K562 (cell line): ENCODE measurements around the gene AOC3. TPM values are rescaled to one million over a fixed set of nuclear protein-coding genes. Genes with fewer than 3 reads are reported as not detected.

Experiments
- ATAC-seq: fragments of 200-7000 bp; cut with Tn5 transposase; 3 replicates; pipeline ENCODE4 v1.9.1; 2020; ENCODE audit warnings: moderate library complexity
- BruUV-seq: library from RNA; stranded (reverse); fragments of 400-500 nt; replicated peaks from 2 replicates; lab custom pipeline; 2021; lab: Mats Ljungman, UMichigan
- CTCF ChIA-PET: fragments of 300-600 bp; formaldehyde crosslinking; extraction: SDS; loops from one replicate; lab custom pipeline; 2021; ENCODE audit warnings: low intra/inter-chr PET ratio; lab: Yijun Ruan, JAX
- POLR2A ChIA-PET: fragments of 300-600, 350-650 bp; sonication (Branson Sonifier 250); formaldehyde crosslinking; extraction: SDS; loops from one replicate; lab custom pipeline; 2021; ENCODE audit warnings: antibody characterized with exemption, inconsistent platforms; lab: Yijun Ruan, JAX
- DNase-seq, 4 experiments: peaks; one replicate each; pipeline versions ENCODE4 v3.0.0 to v3.0.0-alpha.2; 2011 to 2018; ENCODE audit warnings: low spot score in 3 of 4, mixed read lengths in 3 of 4; ENCODE audit errors: extremely low read depth in 1 of 4
- FAIRE-seq: peaks from 2 replicates; lab custom pipeline; 2011; peaks lifted over from hg19 to GRCh38; lab: Jason Lieb, UNC
- H2AFZ ChIP-seq: 2 replicates; pipeline ENCODE4 v1.6.0; 2011; ENCODE audit warnings: low read depth, low read length, control low read depth, inconsistent platforms
- H3K27ac ChIP-seq: fragments of 200-600 bp; 3 replicates; pipeline ENCODE4 v1.8.0; 2011; ENCODE audit warnings: low read depth, mild to moderate bottlenecking, control low read depth, inconsistent platforms, low read length, moderate library complexity, mixed read lengths; ENCODE audit errors: extremely low read depth
- H3K27me3 ChIP-seq, 2 experiments: fragments of 300-600 bp in 1 of 2; 2 replicates in 1 of 2; 3 replicates in 1 of 2; pipeline versions ENCODE4 v1.6.0 to v1.8.0; 2011; ENCODE audit warnings: inconsistent platforms in 2 of 2, low read length in 2 of 2, mild to moderate bottlenecking in 1 of 2, mixed read lengths in 1 of 2, moderate library complexity in 1 of 2; ENCODE audit not compliant: control insufficient read depth in 2 of 2, insufficient read depth in 2 of 2
- H3K36me3 ChIP-seq: fragments of 300-600 bp; 3 replicates; pipeline ENCODE4 v1.8.0; 2011; ENCODE audit warnings: mild to moderate bottlenecking, low read length, inconsistent platforms; ENCODE audit not compliant: control insufficient read depth, insufficient read depth
- H3K4me1 ChIP-seq, 2 experiments: fragments of 200-600 bp in 1 of 2; replicated peaks in 1 of 2; 2 replicates in 1 of 2; 3 replicates in 1 of 2; pipeline versions ENCODE4 v1.5.1 to v1.8.0; 2011; ENCODE audit warnings: inconsistent platforms in 2 of 2, low read length in 2 of 2, mild to moderate bottlenecking in 1 of 2, mixed read lengths in 1 of 2, moderate library complexity in 1 of 2; ENCODE audit not compliant: control insufficient read depth in 2 of 2, insufficient read depth in 2 of 2
- H3K4me2 ChIP-seq: 2 replicates; pipeline ENCODE4 v1.6.1; 2011; ENCODE audit warnings: low read length, control low read depth, inconsistent platforms, mixed read lengths; ENCODE audit not compliant: insufficient read depth
- H3K4me3 ChIP-seq: fragments of 200-600 bp; sonication (generic), shearing (Covaris generic); 2 replicates; pipeline ENCODE4 v1.5.1; 2016; ENCODE audit warnings: control low read depth, inconsistent platforms
- H3K79me2 ChIP-seq: fragments of 200-600 bp; 3 replicates; pipeline ENCODE4 v1.8.0; 2011; ENCODE audit warnings: low read length, inconsistent platforms; ENCODE audit not compliant: control insufficient read depth, insufficient read depth
- H3K9ac ChIP-seq, 2 experiments: 2 replicates each; pipeline versions ENCODE4 v1.6.0 to v1.6.1; 2011; ENCODE audit warnings: low read depth in 2 of 2, low read length in 2 of 2, control low read depth in 1 of 2, inconsistent platforms in 1 of 2, mild to moderate bottlenecking in 1 of 2, mixed read lengths in 1 of 2; ENCODE audit not compliant: insufficient read depth in 1 of 2
- H3K9me1 ChIP-seq: one replicate; pipeline ENCODE4 v1.6.0; 2011; ENCODE audit warnings: inconsistent platforms, mild to moderate bottlenecking, low read length, moderate library complexity; ENCODE audit not compliant: control insufficient read depth, insufficient read depth
- H3K9me3 ChIP-seq: replicated peaks from 2 replicates; pipeline ENCODE4 v1.5.1; 2011; ENCODE audit warnings: low read depth, low read length, inconsistent platforms; ENCODE audit not compliant: control insufficient read depth, insufficient read depth
- H4K20me1 ChIP-seq: replicated peaks from 2 replicates; pipeline ENCODE4 v1.6.1; 2011; ENCODE audit warnings: low read length, inconsistent platforms, mixed read lengths; ENCODE audit not compliant: control insufficient read depth, insufficient read depth
- WGBS: fragments of 100-300 bp; shearing (Covaris generic); methylation state at CpG from one replicate; pipeline ENCODE4 v1.1.6; 2016; ENCODE audit warnings: low coverage, mixed read lengths; ENCODE audit not compliant: insufficient coverage; ENCODE audit errors: missing lambda C conversion rate; 5-methylcytosine and 5-hydroxymethylcytosine counted together
- in situ Hi-C: fragments of 300-500 bp; cut with MboI; formaldehyde crosslinking; loops from 4 replicates; pipeline ENCODE4 v1.15.0; 2018; ENCODE audit warnings: inconsistent platforms, mixed read lengths
- intact Hi-C: fragments of 100-400 bp; cut with micrococcal nuclease; formaldehyde crosslinking; loops from 2 replicates; pipeline ENCODE4 v1.14.2; 2022
- polyA plus RNA-seq, 8 experiments: library from polyadenylated mRNA; depleted of rRNA in 4 of 8; stranded (reverse) in 5 of 8; unstranded in 3 of 8; fragments of >200 nt; fragmentation: Nextera tagmentation in 2 of 8; fragmentation: Illumina TruSeq in 1 of 8; extraction: Ambion mirVana in 2 of 8; extraction: Trizol in 1 of 8; gene quantifications; 2 replicates each; pipeline versions ENCODE4 v1.2.1 to v1.2.3, GENCODE V29; 2011 to 2014; ENCODE audit warnings: inconsistent platforms in 1 of 8, missing spikeins in 1 of 8
- total RNA-seq, 7 experiments: library from RNA; depleted of rRNA in 6 of 7; stranded (reverse); fragments of >200 nt in 6 of 7; fragmentation: Illumina TruSeq in 2 of 7; extraction: Trizol in 2 of 7; gene quantifications; 2 replicates each; pipeline versions ENCODE4 v1.2.1 to v1.2.3, GENCODE V29; 2011 to 2021; ENCODE audit warnings: low replicate concordance in 1 of 7
- TF ChIP-seq, protein P1 (sequence below): sonication (generic); formaldehyde crosslinking; IDR thresholded peaks from 2 replicates; pipeline ENCODE4 v1.8.1; 2023; ENCODE audit warnings: mild to moderate bottlenecking, missing genetic modification reagents

Gene AOC3
- total and polyA plus RNA-seq, 9 of the 15 experiments (the other 6 are each of a cell fraction or from before 2014, with no cell fraction given): 0.09 to 0.42 (median 0.22) TPM; not detected in 3

DNA sequence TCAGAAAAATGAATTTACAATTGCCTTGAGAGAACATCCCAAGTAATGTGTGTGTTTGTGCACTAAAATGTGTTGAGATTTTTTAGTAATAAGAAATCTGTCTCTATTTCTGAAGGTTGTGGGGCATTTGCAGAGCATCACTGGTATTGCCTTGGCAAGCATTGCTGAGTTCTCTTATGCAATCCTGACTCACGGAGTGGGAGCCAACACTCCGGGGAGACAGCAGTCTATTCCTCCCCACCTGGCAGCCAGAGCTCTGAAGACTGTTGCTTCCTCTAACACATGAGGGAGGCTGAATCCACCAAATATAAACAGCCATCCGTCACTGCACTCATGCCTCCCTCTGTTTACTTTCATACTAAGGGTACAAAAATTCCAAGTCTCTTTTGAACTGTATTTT, 41.7 kb upstream of the AOC3 start:
- H3K9ac ChIP-seq: no peak overlapping the region
- no TSS peak for BruUV-seq

More for the DNA sequence above, 41.7 kb upstream of the AOC3 start:
- FAIRE-seq (no peak), DNase-seq (no peak)
- no peaks in the 10 kb centered on the region for H3K4me1 ChIP-seq
- CTCF ChIA-PET: interaction anchor here (0.6 kb wide), 1 partner anchor 496 kb away, joined by 3 read pairs; no protein-coding TSS in a partner anchor
- H2AFZ ChIP-seq: no peak overlapping the region
- no peaks in the 10 kb centered on the region for H3K27me3 ChIP-seq
- intact Hi-C loops (no loop called here), in situ Hi-C loops (no loop called here)
- H3K9me3 ChIP-seq: no peaks in the 10 kb centered on the region
- POLR2A ChIA-PET: interaction anchor here (0.9 kb wide), 1 partner anchor 136 kb away, joined by 3 read pairs; no protein-coding TSS in a partner anchor
- WGBS: 71% methylated on average over 3 of the region's 3 CpGs
- no peak overlapping the region for H3K4me2 ChIP-seq
- H3K36me3 ChIP-seq: peaks cover 37% of the 10 kb centered on the region
- H3K4me3 ChIP-seq: no peak overlapping the region
- H3K27ac ChIP-seq: no peak overlapping the region
- TF ChIP-seq, protein P1, sequence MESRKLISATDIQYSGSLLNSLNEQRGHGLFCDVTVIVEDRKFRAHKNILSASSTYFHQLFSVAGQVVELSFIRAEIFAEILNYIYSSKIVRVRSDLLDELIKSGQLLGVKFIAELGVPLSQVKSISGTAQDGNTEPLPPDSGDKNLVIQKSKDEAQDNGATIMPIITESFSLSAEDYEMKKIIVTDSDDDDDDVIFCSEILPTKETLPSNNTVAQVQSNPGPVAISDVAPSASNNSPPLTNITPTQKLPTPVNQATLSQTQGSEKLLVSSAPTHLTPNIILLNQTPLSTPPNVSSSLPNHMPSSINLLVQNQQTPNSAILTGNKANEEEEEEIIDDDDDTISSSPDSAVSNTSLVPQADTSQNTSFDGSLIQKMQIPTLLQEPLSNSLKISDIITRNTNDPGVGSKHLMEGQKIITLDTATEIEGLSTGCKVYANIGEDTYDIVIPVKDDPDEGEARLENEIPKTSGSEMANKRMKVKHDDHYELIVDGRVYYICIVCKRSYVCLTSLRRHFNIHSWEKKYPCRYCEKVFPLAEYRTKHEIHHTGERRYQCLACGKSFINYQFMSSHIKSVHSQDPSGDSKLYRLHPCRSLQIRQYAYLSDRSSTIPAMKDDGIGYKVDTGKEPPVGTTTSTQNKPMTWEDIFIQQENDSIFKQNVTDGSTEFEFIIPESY (CRISPR knock-in tag): no peak
- TF ChIP-seq, all 486 proteins: peak for 0
- Histone ChIP-seq H3K79me2 (no peaks in the 10 kb centered on the region), H3K9me1 (no peaks in the 10 kb centered on the region), H4K20me1 (no peaks in the 10 kb centered on the region)
- ATAC-seq: no peak
